ENCODE data around the gene EXTL2.
"Not testable (repeated sequence)": the region's sequence is repeated elsewhere in the genome, so short reads cannot be mapped to it uniquely, and the experiment has no call there.

Gene EXTL2

GRCh38 chr1:100903777-100904176 is 9.1 kb upstream of the EXTL2 start:
- no peak for DNase-seq (ENCODE audit: low read depth in 1 of 2, low spot score in 1 of 2)

- DNase-seq (ENCODE audit: low read depth in 1 of 2, low spot score in 1 of 2) = no peak
These were observed 7.7 kb upstream of the EXTL2 start for GRCh38 chr1:100902365-100902764.

GRCh38 chr1:100896481-100896982 is 1.9 kb upstream of the EXTL2 start:
- DNase-seq (ENCODE audit: low read depth in 1 of 2, low spot score in 1 of 2) = peak; percentile 36 to 55

GRCh38 chr1:100895540-100896480 is 1.2 kb upstream of the EXTL2 start, which contains the start of gene SLC30A7:
TSS of gene SLC30A7 (plus strand) at chr1:100896090. CDS start at chr1:100896263, 173 bp downstream.
- DNase-seq (ENCODE audit: low read depth in 1 of 2, low spot score in 1 of 2) = peak; percentile 95 to 97

GRCh38 chr1:100893718-100894117 is 924 bp downstream of the EXTL2 start:
- DNase-seq (ENCODE audit: low read depth in 1 of 2, low spot score in 1 of 2) = no peak

- no peak for DNase-seq (ENCODE audit: low read depth in 1 of 2, low spot score in 1 of 2)
These were observed 2.1 kb downstream of the EXTL2 start for GRCh38 chr1:100892554-100892953.

- no peak for DNase-seq (ENCODE audit: low read depth in 1 of 2, low spot score in 1 of 2)
These were observed 3.3 kb downstream of the EXTL2 start for GRCh38 chr1:100891380-100891779.

GRCh38 chr1:100889869-100890482 is 4.7 kb downstream of the EXTL2 start:
- not testable (repeated sequence) for DNase-seq (ENCODE audit: low read depth in 1 of 2, low spot score in 1 of 2)

GRCh38 chr1:100889007-100889406 is 5.6 kb downstream of the EXTL2 start:
- not testable (repeated sequence) for DNase-seq (ENCODE audit: low read depth in 1 of 2, low spot score in 1 of 2)

- DNase-seq (ENCODE audit: low read depth in 1 of 2, low spot score in 1 of 2) = no peak
These were observed 10.7 kb downstream of the EXTL2 start for GRCh38 chr1:100883963-100884362.

GRCh38 chr1:100882698-100883097 is 11.9 kb downstream of the EXTL2 start:
- no peak for DNase-seq (ENCODE audit: low read depth in 1 of 2, low spot score in 1 of 2)

GRCh38 chr1:100881687-100882086 is 13.0 kb downstream of the EXTL2 start:
- no peak for DNase-seq (ENCODE audit: low read depth in 1 of 2, low spot score in 1 of 2)

GRCh38 chr1:100879422-100879821 is 15.2 kb downstream of the EXTL2 start:
- no peak for DNase-seq (ENCODE audit: low read depth in 1 of 2, low spot score in 1 of 2)

GRCh38 chr1:100876291-100876690 is 18.4 kb downstream of the EXTL2 start:
- DNase-seq (ENCODE audit: low read depth in 1 of 2, low spot score in 1 of 2) = no peak

- no peak for DNase-seq (ENCODE audit: low read depth in 1 of 2, low spot score in 1 of 2)
These were observed 19.4 kb downstream of the EXTL2 start for GRCh38 chr1:100875228-100875627.

- no peak for DNase-seq (ENCODE audit: low read depth in 1 of 2, low spot score in 1 of 2)
These were observed 20.2 kb downstream of the EXTL2 start for GRCh38 chr1:100874433-100874832.

GRCh38 chr1:100869996-100870395 is 24.6 kb downstream of the EXTL2 start:
- no peak for DNase-seq (ENCODE audit: low read depth in 1 of 2, low spot score in 1 of 2)

GRCh38 chr1:100868364-100868995 is 26.2 kb downstream of the EXTL2 start:
- DNase-seq (ENCODE audit: low read depth in 1 of 2, low spot score in 1 of 2) = peak in 1 of 2 donors; percentile 11

- no peak for DNase-seq (ENCODE audit: low read depth in 1 of 2, low spot score in 1 of 2)
These were observed 27.8 kb downstream of the EXTL2 start for GRCh38 chr1:100866901-100867206.

GRCh38 chr1:100866041-100866900 is 28.4 kb downstream of the EXTL2 start:
- no peak for DNase-seq (ENCODE audit: low read depth in 1 of 2, low spot score in 1 of 2)

- no peak for DNase-seq (ENCODE audit: low read depth in 1 of 2, low spot score in 1 of 2)
These were observed 32.1 kb downstream of the EXTL2 start for GRCh38 chr1:100862591-100862990.
